Stimulated activated CD4-positive, alpha-beta T cell treated with anti-CD3 and anti-CD28 coated beads, Interleukin-15, amount 100 ng/mL, for 1 hour (primary cell): ENCODE results near the gene CNTN2.

Experiments used
- DNase-seq, 2 donors: peaks; one replicate each; pipeline ENCODE4 v3.0.0-alpha.2; 2020; ENCODE audit warnings: low read depth in 1 of 2, low spot score in 1 of 2

The CNTN2 gene

GRCh38 chr1:205054013-205054412 lies 11.0 kb downstream of the CNTN2 start:
- no peak for DNase-seq

- DNase-seq: no peak
Measured at GRCh38 chr1:205056188-205056611, 13.2 kb downstream of the CNTN2 start.

- DNase-seq: no peak
Measured at GRCh38 chr1:205056956-205057568, 14.1 kb downstream of the CNTN2 start.

- no peak for DNase-seq
Measured at GRCh38 chr1:205057808-205058575, 15.0 kb downstream of the CNTN2 start.

- no peak for DNase-seq
Measured at GRCh38 chr1:205058853-205059252, 15.8 kb downstream of the CNTN2 start.

- no peak for DNase-seq
Measured at GRCh38 chr1:205059660-205060059, 16.6 kb downstream of the CNTN2 start.

GRCh38 chr1:205060746-205061145 lies 17.7 kb downstream of the CNTN2 start:
- no peak for DNase-seq

GRCh38 chr1:205061227-205061626 lies 18.2 kb downstream of the CNTN2 start:
- DNase-seq: no peak

GRCh38 chr1:205061665-205062069 lies 18.7 kb downstream of the CNTN2 start:
- DNase-seq: peak; percentile 12 to 49

- DNase-seq: no peak
Measured at GRCh38 chr1:205062319-205062718, 19.3 kb downstream of the CNTN2 start.

GRCh38 chr1:205062895-205063294 lies 19.9 kb downstream of the CNTN2 start:
- DNase-seq: no peak

GRCh38 chr1:205064301-205064700 lies 21.3 kb downstream of the CNTN2 start:
- no peak for DNase-seq

- no peak for DNase-seq
Measured at GRCh38 chr1:205064741-205065316, 21.8 kb downstream of the CNTN2 start.

GRCh38 chr1:205065666-205066065 lies 22.7 kb downstream of the CNTN2 start:
- DNase-seq: no peak

- no peak for DNase-seq
Measured at GRCh38 chr1:205066141-205066818, 23.3 kb downstream of the CNTN2 start.

- DNase-seq: no peak
Measured at GRCh38 chr1:205067031-205067430, 24.0 kb downstream of the CNTN2 start.

- DNase-seq: no peak
Measured at GRCh38 chr1:205068001-205068400, 25.0 kb downstream of the CNTN2 start.

GRCh38 chr1:205068457-205069040 lies 25.5 kb downstream of the CNTN2 start:
- no peak for DNase-seq

- DNase-seq: no peak
Measured at GRCh38 chr1:205069371-205070125, 26.5 kb downstream of the CNTN2 start.

GRCh38 chr1:205071028-205071409 lies 28.0 kb downstream of the CNTN2 start:
- no peak for DNase-seq

GRCh38 chr1:205071801-205072200 lies 28.8 kb downstream of the CNTN2 start:
- no peak for DNase-seq
